Psoas muscle (tissue), 8 donors: ENCODE results near the gene SBF2. TPM values are rescaled to one million over a fixed set of nuclear protein-coding genes. Genes with fewer than 3 reads are reported as not detected.
A peak's percentile ranks its signal among the peaks of the same experiment; 100 is the strongest.
"Not testable (repeated sequence)": the region's sequence is repeated elsewhere in the genome, so short reads cannot be mapped to it uniquely, and the experiment has no call there.

Source experiments
- ATAC-seq, 4 donors: fragments of 200-7000 bp; cut with Tn5 transposase; one replicate each; pipeline ENCODE4 v1.9.1; 2020; ENCODE audit warnings: moderate library complexity in 3 of 4, mild to moderate bottlenecking in 2 of 4
- DNase-seq, 2 donors: peaks; one replicate each; pipeline ENCODE4 v3.0.0-alpha.2; 2020
- H3K27ac ChIP-seq: fragments of 200-600 bp; one replicate; pipeline ENCODE4 v1.8.0; 2022
- H3K27me3 ChIP-seq, 3 donors: fragments of 200-600 bp in 1 of 3; one replicate each; pipeline versions ENCODE4 v1.6.1 to v1.8.0; 2013 to 2022; ENCODE audit warnings: low read length in 2 of 3, mild to moderate bottlenecking in 2 of 3, moderate library complexity in 1 of 3; ENCODE audit not compliant: insufficient read depth in 3 of 3
- H3K36me3 ChIP-seq, 2 donors: fragments of 200-600 bp in 1 of 2; one replicate each; pipeline versions ENCODE4 v1.6.1 to v1.8.0; 2013 to 2022; ENCODE audit warnings: low read depth in 1 of 2, mild to moderate bottlenecking in 1 of 2, moderate library complexity in 1 of 2; ENCODE audit not compliant: insufficient read depth in 1 of 2
- H3K4me1 ChIP-seq: fragments of 200-600 bp; one replicate; pipeline ENCODE4 v1.8.0; 2022
- H3K4me3 ChIP-seq: fragments of 200-600 bp; one replicate; pipeline ENCODE4 v1.8.0; 2022; ENCODE audit warnings: mild to moderate bottlenecking
- H3K9me3 ChIP-seq: fragments of 200-600 bp; one replicate; pipeline ENCODE4 v1.8.0; 2022
- WGBS, 3 donors: extraction: QIAGEN DNeasy Blood & Tissue Kit; methylation state at CpG; one replicate each; pipeline versions ENCODE4 v1.1.6 to v1.1.7; 2013; 5-methylcytosine and 5-hydroxymethylcytosine counted together
- intact Hi-C, 2 donors: fragments of 100-400 bp; cut with DNase I; formaldehyde crosslinking; loops; one replicate each; pipeline versions ENCODE4 v1.11.0 to v1.14.2; 2022
- polyA plus RNA-seq, 3 donors: library from polyadenylated mRNA; stranded (reverse); fragments of 200-250 nt; gene quantifications; one replicate each; pipeline ENCODE4 v1.2.3, GENCODE V29; 2013
- total RNA-seq, 4 donors: library from RNA; stranded (reverse); fragmentation: NEBNext Ultra II Directional in 2 of 4; extraction: Animal tissue kit (Norgen Biotek cat#: 25700) in 2 of 4; gene quantifications; one replicate each; pipeline versions ENCODE4 v1.2.1 to v1.2.4, GENCODE V29; 2021 to 2023
- TF ChIP-seq, protein P1 (sequence below): fragments of 200-600 bp; IDR thresholded peaks from one replicate; pipeline ENCODE4 v1.8.0; 2022; ENCODE audit warnings: antibody characterized with exemption
- donor health status: healthy with polysubstance abuse.
- donor health status: DM: no; HTN: no; CAD: no; lungs with moderate emphysema.
- donor health status: Bipolar disorder and iron deficiency.
- donor health status: healthy.
- donor health status: DM: yes; HTN: yes; CAD: no.
- donor health status: DM: no; HTN: no; CAD: no.
- donor health status: DM: no; HTN: no; CAD: no.
- donor health status: DM: yes; HTN: yes; CAD: no.

Gene SBF2
- total and polyA plus RNA-seq, 7 donors, result 3.3 to 12.6 (median 10.6) TPM

DNA sequence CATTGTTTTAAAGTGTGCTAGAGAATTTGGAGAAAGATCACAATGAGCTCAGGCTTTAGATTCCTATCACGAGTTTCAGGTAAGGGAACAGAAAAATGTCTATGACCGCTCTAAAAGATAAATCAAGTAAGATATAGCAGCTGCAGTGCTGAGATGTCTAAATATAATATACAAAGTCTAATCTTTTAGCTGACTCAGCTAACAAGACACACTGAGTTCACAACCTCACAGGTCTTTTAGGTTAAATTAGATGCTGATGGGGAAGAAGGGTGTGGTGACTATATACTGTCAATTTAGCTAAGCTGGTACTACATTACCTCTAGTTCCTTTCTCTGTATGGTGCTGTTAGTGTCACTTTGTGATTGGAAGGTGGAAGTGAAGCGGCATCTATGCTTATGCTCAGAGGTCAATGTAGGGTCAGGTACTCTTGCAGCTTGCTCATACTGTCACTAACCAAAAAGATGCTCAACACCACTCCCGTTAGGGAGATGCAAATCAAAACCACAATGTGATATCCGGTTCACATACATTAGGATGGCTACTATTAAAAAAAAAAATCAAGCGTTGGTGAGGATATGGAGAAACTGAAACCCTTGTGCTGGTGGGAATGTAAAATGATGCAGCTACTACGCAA is 346.7 kb downstream of the SBF2 start:
- DNase-seq (no peak), ATAC-seq (no peak)
- H3K9me3 ChIP-seq, result no peaks in the 10 kb centered on the region
- no peak overlapping the region for H3K27ac ChIP-seq
- no peak overlapping the region for H3K4me3 ChIP-seq
- TF ChIP-seq, protein P1, sequence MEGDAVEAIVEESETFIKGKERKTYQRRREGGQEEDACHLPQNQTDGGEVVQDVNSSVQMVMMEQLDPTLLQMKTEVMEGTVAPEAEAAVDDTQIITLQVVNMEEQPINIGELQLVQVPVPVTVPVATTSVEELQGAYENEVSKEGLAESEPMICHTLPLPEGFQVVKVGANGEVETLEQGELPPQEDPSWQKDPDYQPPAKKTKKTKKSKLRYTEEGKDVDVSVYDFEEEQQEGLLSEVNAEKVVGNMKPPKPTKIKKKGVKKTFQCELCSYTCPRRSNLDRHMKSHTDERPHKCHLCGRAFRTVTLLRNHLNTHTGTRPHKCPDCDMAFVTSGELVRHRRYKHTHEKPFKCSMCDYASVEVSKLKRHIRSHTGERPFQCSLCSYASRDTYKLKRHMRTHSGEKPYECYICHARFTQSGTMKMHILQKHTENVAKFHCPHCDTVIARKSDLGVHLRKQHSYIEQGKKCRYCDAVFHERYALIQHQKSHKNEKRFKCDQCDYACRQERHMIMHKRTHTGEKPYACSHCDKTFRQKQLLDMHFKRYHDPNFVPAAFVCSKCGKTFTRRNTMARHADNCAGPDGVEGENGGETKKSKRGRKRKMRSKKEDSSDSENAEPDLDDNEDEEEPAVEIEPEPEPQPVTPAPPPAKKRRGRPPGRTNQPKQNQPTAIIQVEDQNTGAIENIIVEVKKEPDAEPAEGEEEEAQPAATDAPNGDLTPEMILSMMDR, result no peak
- no peaks in the 10 kb centered on the region for H3K36me3 ChIP-seq
- WGBS, 3 donors, result 90 to 95% (median 92%) methylated on average over 7 of the region's 7 CpGs
- H3K27me3 ChIP-seq, result no peaks in the 10 kb centered on the region
- H3K4me1 ChIP-seq, result no peaks in the 10 kb centered on the region
- intact Hi-C loops, result no loop called here

DNA sequence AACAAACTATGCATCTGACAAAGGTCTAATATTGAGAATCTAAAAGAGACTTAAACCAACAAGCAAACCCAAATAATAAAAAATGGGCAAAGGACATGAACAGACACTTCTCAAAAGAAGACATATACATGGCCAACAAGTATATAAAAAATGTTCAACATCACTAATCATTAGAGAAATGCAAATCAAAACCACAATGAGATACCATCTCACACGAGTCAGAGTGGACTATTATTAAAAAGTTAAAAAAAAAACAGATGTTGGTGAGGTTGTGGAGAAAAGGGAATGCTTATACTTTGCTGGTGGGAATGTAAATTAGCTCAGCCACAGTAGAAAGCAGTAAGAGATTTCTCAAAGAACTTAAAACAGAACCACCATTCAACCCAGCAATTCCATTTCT is 348.3 kb downstream of the SBF2 start:
- H3K4me1 ChIP-seq, H3K4me3 ChIP-seq, H3K27ac ChIP-seq, intact Hi-C loops, ATAC-seq, H3K36me3 ChIP-seq, H3K9me3 ChIP-seq, H3K27me3 ChIP-seq, DNase-seq: not testable (repeated sequence)
- 84 to 90% (median 90%) methylated on average over 1 of the region's 1 CpG for WGBS, 3 donors

DNA sequence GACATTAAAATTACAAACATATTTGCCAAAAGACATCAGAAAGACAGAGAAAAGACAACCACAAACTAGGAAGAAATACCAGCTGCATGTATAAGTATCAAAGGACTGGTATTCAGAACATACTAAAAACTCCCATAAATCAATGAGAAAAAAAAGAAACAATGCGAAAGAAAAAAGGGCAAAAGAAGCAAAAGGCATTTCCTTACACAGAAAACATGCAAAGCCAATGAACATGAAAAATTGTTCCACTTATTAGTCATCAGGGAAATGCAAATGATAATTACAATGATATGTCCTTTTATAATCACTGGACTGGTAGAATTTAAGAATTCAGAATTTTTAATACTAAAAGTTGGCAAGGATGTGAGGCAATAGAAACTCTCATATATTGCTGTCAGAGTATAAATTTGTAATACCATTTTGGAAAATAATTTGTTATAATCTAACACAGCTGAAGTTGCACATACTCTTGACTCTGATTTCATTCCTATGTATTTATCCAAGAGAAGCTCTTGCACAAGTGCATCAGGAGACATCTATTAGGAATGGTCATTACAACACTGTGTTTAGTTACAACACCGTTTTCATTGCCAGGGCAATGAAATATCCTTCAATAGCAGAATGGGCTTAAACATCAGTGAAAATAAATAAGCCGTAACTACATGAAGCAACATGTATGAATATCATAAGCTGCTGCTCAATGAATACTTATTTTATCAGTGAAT is 350.5 kb downstream of the SBF2 start:
- Histone ChIP-seq H3K36me3 (no peaks in the 10 kb centered on the region), H3K9me3 (no peaks in the 10 kb centered on the region), H3K27ac (peak overlapping the region; percentile 47), H3K27me3 (no peaks in the 10 kb centered on the region), H3K4me1 (no peaks in the 10 kb centered on the region), H3K4me3 (no peak overlapping the region)
- 58 to 65% (median 63%) methylated on average over 3 of the region's 3 CpGs for WGBS, 3 donors
- TF ChIP-seq, protein P1, result no peak
- intact Hi-C loops, result no loop called here
- peak; percentile 60 to 91 (median 82) for ATAC-seq
- DNase-seq, result no peak

DNA sequence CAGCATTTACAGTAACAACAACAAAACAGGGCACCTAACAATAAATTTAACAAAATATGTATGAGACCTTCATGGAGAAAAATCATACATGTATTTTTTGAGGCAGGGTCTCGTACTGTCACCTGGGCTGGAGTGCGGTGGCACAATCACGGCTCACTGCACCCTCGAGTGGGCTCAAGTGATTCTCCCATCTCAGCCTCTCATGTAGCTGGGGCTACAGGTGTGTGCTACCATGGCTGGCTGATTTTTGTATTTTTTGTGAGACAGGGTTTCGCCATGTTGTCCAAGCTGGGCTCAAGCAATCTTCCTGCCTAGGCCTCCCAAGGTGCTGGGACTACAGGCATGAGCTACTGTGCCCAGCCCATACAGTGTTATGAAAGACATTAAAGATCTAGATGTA is 352.0 kb downstream of the SBF2 start:
- ATAC-seq, result no peak
- Histone ChIP-seq H3K27ac (no peak overlapping the region), H3K36me3 (no peaks in the 10 kb centered on the region), H3K4me1 (no peaks in the 10 kb centered on the region), H3K27me3 (no peaks in the 10 kb centered on the region), H3K4me3 (no peak overlapping the region), H3K9me3 (no peaks in the 10 kb centered on the region)
- WGBS, 3 donors, result 97 to 99% (median 97%) methylated on average over 5 of the region's 5 CpGs
- intact Hi-C loops, result no loop called here
- TF ChIP-seq, protein P1, result no peak
- DNase-seq, result no peak

DNA sequence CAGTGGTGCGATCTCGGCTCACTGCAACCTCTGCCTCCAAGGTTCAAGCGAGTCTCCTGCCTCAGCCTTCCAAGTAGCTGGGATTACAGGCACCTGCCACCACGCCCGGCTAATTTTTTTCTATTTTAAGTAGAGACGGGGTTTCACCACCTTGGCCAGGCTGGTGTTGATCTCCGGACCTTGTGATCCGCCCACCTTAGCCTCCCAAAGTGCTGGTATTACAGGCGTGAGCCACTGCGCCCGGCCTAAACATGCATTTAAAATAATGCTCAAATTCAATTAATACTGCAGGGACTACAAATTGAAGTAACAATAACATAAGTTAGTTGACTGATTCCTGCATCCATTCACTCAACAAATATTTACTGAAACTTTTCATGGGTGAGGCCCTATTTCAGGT is 354.9 kb downstream of the SBF2 start:
- 67 to 86% (median 76%) methylated on average over 11 of the region's 11 CpGs for WGBS, 3 donors
- H3K27ac ChIP-seq, H3K27me3 ChIP-seq, intact Hi-C loops, H3K4me1 ChIP-seq, ATAC-seq, H3K36me3 ChIP-seq, H3K9me3 ChIP-seq, DNase-seq, H3K4me3 ChIP-seq: not testable (repeated sequence)
